ENCODE measurements around the gene RNF151.
"Not testable (repeated sequence)": the region's sequence is repeated elsewhere in the genome, so short reads cannot be mapped to it uniquely, and the experiment has no call there.

RNF151 gene

DNA sequence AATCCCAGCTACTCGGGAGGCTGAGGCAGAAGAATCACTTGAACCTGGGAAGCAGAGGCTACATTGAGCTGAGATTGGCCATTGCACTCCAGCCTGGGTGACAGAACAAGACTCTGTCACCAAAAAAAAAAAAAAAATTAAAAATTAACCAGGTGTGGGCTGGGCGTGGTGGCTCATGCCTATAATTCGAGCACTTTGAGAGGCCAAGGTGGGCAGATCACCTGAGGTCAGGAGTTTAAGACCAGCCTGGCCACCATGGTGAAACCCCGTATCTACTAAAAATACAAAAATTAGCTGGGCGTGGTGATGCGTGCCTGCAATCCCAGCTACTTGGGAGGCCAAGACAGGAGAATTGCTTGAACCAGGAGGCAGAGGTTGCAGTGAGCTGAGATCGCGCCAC is 26.8 kb upstream of the RNF151 start:
- not testable (repeated sequence) for FAIRE-seq

DNA sequence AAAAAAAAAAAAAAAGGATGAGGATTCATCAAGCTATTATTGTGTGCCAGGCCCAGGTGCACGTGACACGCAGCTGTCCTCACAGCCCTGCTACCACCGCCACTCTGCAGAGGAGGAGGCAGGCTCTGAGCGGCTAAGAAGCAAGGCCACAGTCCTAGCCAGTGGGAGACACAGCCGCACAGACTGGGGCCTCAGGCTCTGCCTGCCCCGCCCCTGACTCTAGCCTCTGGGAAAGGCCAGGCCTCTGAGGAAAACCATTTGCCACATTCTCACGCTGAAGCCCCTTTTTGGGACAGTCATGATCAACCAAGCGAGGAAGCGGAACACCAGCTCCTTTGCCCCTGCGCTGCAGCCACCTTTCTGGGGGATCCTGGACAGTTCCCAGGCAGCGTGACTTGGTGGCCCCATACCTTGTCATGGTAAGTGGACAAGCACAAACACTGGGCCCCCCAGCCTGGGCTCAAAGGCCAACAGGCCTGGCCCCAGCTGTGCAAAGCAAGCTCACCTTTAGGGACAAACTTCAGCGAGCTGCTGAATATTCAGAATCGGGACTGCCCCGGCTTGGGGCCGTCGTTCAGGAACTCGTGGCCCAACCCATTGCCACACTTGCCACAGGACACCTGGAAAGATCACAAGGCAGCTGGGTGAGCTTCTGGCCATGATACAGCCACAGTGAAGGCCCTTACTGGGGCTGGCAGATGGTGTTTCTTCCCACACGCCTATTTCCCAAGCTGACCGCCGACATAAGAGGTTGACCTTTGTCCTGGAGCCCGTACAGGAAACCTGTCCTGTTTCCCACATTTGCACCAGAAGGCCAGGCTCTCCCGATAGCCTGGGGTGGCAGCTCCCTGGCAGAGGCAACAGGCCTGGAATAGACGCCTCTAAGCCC is 26.1 kb upstream of the RNF151 start:
- FAIRE-seq = no peak

DNA sequence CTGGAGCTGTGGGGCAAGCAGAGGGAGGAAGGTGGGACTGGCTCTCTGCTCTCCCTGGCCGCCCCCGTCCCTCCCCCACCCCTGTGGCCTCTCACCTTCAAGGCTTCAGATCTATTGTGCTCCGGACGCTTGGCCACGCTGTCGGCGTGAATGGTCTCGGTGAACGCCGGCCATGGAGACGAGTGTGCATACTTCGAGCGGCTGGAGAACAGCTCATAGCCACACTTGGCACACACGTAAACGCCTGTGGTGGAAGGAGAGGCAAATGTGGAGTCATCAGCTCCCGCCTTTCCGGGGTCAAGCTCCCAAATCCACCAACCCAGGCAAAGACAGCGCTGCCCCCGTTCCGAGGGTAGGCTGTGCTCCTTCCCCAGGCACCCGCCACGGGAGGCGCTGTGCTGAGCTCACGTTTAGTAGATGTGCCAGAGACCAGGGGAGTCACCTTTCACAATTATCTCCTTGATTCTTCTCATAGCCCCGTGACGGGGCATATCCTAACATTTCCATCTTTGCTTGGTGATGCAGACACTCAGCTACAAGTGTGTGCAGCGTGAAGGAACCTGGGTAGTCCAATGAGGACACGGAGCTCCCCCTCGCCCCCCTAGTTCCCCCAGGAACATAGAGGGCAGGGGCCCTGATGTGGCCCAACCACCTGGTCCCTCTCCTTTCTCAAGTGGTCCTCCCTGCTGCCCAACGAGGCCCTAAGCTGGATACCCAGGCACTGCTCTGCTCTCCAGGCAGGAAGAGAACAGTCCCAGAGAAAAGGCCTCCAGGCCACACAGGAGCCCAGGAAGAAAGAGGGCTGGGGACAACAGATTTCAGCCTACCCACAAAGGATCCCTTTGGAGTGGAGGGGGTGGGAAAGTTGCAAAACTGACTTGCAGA is 25.3 kb upstream of the RNF151 start:
- no peak for FAIRE-seq

DNA sequence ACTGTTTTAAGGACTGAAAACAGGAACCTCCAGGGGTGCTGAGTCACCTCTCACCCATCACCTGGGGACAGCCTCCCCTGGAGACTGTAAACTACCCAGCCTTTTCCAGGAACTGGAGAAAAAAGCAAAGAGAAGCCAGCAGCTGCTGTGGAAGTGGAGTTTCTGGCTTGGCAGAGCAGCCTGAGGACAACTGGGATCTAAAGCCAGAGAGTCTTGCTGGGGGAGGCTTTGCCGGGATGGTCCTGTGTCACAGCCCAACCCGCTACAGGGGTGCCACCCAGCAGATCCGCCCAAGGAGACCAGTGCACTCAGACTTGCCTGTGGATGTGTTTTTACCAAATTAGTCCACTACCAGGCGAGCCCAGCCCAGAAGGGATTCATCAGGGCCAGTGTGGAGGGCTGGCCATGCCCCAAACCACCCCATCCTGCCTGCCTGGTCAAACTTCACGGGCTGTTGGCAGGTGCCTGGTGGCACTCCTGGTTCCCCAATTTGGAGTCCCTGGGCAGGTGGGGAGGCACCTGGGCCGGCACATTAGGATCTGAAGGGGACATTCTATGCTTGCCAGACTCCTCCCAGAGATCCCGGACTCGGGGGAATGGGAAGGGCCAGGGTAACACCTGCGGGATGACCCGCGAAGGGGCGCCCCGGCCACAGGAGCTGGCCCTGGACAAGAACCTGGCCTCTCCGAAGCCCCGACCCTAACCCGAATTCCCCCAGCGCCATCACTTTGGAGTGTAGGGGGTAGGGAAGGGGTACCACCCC is 24.4 kb upstream of the RNF151 start:
- no peak for FAIRE-seq

DNA sequence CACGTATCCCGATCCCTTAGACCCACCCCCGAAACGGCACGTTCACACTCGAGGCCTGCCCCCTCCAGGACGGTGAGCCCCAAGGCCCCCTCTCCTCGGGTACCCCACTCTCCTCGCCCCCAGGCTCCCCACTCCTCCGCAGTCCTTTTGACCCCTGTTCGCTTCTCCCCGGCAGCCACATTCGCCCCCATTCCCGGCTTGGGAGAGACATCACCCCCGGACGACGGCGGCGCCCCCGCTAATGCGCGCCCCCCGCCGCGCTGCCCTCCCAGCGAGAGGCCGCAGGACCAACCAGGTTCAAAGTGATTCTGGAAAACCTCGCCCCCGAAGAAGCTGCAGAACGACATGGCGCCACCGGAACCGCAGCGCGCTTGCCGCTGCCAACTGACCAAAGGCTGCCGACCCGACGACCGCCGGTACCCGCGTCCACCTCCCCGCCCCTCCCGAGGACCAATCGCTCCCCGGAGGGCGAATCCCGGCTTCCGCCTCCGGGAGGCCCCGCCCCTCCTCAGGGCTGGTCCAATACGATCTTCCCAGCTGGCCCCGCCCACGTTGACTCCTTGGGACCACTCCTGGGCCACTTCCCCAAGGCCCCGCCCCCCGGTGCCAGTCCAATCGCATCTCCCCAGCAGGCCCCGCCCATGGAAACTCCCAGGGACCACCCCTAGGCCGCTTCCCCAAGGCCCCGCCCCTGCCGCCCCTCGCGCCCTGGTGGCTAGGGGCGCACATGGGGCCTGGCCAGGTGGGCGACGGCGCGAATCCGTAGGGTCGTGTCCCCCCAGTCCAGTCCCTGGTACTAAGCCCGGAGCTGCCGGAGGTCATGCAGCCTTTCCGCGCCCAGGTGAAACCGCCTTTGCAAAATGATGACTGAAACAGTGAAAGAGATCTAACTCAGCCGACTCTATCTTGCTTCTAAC is 23.6 kb upstream of the RNF151 start, which contains the start of gene MSRB1:
Gene MSRB1, minus strand, starts transcription at position 390 of the 917 bp plus-strand sequence. Its CDS starts 43 bp downstream, at position 347.
- FAIRE-seq = peak; percentile 45

DNA sequence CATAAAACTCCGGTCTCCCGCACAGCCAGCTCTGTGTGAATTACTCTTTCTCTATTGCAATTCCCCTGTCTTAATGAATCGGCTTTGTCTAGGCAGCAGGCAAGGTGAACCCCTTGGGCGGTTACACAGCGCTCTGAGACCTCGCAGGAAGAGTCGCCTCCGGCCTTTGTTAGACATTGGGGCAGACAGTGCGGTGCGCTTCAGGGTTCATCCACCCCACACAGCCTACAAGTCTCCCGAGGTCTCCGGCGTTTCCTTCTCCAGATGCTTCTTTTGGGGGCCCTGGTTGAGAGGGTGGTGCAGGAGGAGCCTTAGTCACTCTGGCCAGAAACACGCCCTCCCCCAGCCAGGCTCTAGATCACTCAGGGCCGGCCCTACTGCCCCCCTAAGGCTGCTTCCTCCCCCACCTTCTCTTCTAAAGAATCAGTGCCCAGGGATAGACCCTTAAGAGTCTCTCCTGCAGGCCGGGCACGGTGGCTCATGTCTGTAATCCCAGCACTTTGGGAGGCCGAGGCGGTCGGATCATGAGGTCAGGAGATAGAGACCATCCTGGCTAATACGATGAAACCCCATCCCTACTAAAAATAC is 21.9 kb upstream of the RNF151 start:
- FAIRE-seq = no peak

DNA sequence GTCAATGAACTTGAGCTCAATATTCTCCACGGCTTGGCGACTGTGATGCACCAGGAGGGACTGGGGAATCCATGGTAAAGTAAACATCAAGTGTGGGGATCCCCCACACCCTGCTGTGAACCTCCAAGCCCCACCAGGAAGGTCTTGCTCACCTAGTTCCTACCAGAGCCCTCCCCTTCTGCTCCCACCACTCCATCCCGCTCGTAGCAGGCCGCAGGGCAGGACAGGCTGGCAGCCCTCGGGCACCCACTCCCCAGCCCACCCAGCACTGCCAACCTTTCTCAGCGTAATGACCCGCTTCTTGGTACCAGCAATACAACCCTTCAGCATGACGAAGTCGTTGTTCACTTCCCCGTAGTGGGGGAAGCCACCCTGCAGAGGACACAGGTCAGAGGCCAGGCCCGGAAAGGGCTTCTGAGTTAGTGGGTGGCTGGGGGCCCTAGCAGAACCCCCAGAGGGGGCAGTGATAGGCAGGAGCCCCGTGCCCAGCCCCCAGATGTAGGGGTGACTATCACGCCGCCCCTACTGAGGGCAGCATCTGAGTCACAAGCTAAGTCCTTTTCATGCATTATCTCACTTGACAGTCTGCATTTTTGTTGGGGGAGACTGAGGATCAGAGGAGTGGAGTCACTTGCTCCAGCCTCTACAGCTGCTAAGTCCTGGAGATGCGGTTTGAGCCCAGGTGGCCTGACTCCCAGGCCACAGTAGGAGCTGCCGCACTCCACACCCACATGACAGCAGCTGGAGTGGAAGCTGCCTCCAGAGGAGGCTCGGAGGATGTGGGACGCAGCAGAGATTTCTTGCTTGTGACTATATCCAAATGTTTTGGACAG is 20.9 kb upstream of the RNF151 start:
- FAIRE-seq = no peak

DNA sequence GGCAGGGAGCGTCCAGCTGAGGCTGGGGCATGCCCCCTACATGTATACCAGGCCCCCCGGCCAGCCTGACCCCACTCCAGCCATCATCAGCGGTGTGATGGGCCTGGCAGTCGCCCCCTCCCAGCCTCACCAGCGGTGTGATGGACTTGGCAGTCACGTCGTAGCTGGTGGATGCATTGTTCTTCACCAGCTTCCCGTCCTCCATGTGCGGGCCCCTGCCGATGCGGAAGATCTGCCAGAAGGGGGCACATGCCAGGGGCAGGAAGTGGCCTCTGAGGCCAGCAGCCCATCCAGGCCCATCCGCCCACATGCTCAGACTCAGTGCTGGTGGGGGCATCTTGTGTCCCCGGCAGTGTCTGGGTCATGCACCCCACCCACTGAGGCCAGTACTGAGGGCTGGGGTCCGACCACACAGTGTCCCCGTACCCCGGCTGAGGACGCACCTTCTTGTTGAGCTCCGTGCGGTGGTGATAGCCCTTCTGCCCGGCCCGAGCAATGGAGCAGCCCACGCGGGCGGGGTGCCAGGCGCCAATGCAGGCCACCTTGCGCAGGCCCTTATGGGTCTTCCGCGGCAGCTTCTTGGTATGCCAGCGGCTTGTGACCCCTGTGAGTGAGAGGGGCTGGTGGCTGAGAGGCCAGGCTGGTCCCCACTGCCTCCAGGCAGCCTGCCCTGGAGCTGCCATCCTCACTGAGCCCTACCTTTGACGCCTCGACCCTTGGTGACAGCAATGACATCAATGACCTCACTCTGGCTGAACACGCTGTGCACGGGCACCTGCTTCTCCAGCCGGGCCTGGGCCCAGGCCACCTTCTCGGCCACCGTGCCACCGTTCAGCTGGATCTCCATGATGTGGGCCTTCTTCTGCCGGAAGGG is 19.9 kb upstream of the RNF151 start:
- no peak for FAIRE-seq

DNA sequence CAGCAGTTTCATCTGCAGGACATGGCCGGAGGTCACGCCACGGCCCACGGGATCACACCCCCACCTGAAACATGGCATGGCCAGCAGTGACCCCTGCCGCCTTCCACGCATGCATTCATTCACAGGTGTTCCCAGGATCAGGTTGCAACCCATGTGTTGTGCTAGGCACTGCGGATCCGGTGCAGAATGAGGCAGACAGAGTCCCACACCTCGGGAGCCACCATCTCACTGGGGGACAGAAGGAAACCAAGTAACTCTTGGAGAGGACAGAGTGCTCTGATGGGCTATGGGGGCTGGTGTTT is 19.3 kb upstream of the RNF151 start:
- no peak for FAIRE-seq

DNA sequence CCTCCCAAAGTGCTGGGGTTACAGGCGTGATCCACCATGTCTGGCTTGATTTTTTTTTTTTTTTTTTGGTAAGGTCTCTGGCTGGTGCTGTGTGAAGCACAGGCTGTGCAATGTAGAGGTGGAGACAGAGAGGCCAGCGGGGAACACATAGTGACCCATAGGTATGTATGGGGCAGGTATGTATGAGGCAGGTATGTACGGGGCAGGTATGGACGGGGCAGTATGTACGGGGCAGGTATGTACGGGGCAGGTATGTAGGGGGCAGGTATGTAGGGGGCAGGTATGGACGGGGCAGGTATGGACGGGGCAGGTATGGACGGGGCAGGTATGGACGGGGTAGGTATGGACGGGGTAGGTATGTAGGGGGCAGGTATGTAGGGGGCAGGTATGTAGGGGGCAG is 17.1 kb upstream of the RNF151 start:
- no peak for FAIRE-seq

DNA sequence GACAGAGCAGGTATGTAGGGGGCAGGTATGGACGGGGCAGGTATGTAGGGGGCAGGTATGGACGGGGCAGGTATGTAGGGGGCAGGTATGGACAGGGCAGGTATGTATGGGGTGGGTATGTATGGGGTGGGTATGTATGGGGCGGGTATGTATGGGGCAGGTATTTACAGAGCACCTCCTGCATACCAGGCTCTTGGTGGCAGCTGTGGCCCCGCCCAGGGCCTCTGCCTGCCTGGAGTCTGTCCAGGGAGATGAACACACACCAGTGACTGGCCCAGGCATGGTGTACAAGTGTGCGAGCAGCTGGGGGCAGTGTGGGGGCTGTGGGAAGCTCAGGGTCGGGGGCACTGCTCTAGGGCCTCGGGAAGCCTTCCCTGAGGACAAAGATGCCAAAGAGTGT is 16.6 kb upstream of the RNF151 start:
- FAIRE-seq = no peak

DNA sequence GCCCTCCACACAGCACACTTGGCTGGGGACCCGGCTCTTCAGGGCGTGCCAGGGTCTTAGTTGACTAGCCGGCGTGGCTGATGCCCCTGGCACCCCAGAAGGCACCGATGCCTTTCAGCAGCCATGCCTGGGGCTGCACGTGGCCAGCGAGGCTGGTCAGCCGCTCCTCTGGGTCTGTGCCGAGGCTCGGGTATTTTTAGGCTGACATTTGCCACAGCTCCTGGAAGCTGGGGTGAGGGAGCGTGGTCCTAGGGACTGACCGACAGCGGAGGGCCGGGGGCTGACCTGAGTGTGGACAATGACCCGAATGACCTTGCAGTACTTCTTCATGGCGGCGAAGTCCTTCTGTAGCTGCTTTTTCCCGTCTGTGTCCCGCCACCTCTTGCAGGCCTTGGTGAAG is 16.1 kb upstream of the RNF151 start:
- FAIRE-seq = no peak

DNA sequence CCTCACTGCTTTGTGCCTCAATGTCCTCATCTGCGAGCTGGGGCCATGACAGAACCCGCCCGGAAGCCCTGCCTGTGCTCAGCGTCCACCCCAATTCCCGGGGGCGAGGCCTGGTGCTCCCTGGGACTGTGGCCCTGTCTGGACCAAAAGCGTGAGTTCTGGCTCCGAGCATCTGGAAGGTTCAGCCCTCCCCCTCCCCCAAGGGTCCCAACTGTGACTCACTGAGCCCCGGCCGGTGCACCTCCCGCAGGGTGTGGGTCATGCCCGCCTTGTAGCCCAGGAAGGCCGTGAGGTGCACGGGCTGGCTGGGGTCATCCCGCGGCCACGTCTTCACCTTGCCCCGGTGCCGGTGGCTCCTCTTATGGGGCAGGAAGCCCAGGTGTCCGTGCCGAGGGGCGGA is 12.9 kb upstream of the RNF151 start:
- FAIRE-seq = no peak

DNA sequence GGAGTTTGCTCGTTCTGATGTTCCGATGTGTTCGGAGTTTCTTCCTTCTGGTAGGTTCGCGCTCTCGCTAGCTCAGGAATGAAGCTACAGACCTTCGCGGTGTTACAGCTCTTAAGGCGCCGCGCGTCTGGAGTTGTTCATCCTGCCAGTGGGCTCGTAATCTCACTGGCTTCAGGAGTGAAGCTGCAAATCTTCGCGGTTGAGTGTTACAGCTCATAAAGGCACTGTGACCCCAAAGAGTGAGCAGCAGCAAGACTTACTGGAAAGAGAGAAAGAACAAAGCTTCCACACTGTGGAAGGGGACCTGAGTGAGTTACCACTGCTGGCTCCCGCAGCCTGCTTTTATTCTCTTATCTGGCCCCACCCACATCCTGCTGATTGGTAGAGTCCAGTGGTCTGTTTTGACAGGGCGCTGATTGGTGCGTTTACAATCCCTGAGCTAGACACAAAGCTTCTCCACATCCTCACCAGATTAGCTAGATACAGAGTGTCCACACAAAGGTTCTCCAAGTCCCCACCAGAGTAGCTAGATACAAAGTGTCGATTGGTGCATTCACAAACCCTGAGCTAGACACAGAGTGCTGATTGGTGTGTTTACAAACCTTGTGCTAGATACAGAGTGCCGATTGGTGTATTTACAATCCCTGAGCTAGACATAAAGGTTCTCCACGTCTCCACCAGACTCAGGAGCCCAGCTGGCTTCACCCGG is 9.1 kb upstream of the RNF151 start:
- FAIRE-seq = not testable (repeated sequence)

DNA sequence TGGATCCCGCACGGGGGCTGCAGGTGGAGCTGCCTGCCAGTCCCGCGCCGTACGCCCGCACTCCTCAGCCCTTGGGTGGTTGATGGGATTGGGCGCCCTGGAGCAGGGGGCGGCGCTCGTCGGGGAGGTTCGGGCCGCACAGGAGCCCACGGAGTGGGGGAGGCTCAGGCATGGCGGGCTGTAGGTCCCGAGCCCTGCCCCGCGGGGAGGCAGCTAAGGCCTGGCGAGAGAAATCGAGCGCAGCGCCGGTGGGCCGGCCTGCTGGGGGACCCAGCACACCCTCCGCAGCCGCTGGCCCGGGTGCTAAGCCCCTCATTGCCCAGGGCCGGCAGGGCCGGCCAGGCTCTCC is 8.5 kb upstream of the RNF151 start:
- FAIRE-seq = not testable (repeated sequence)

DNA sequence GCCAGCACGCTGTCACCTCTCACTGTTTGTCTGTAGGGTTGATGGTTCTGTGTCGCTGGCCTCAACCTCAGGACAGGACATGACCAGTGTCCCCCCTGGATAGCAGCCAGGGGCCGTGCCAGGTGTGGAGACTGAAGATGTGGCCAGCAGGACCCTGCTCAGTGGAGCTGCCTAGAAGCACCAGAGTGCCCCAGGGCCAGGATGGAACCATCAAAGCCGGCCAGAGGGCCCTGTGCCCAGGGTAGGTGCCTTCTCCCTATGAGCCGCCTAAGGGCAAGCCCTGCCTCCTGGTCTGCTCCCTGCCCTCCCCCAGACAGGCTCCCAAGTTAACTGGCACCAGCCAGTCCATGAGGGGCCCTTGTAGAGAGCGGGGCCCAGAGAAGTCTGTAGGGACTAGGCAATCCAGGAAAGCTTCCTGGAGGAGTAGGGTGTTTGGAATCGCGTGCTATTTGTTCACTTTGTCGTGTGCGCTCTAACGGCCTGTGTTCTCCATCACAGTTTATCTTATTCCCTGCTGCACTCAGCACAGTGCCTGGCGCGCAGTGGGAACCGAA is 7.9 kb upstream of the RNF151 start:
- FAIRE-seq = no peak

DNA sequence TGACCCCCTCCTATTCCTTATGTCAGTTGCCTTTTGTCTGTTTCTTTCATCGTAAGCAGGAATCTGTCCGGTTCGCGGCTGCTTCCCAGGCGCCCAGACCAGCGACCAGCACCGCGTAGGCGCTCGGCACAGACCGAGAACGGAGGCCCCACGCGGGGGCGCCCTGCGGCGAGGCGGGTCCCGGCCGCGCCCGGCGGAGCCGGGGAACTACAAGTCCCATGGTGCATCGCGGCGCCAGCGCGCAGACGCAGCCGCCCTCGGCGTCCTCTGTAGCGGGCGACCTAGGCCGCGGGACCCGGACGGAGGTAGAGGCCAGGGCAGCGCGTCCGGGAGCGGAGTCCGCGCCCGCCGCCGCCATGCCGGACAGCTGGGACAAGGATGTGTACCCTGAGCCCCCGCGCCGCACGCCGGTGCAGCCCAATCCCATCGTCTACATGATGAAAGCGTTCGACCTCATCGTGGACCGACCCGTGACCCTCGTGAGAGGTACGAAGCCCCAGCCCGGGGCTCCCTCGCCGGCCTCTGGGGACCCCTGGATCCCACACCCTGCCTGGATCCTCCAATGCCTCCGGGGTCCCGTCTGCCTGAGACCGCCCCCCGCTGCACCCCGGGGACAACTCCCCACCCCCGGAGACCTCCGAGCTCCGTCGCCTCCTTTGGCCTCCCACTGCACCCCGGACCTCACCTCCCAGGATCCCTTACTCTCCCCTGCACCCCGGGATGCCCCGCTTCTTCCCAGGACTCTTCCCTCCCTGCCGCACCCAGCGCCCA is 7.2 kb upstream of the RNF151 start, which contains the start of gene NDUFB10:
Gene NDUFB10, plus strand, starts transcription at position 270 of the 771 bp plus-strand sequence. Its CDS starts 87 bp downstream, at position 357.
- no peak for FAIRE-seq
